PC-9 (cell line): ENCODE measurements around the gene THADA.

Experiments used
- EZH2 ChIP-seq: fragments of 200-600 bp; sonication (generic); IDR thresholded peaks from 2 replicates; pipeline ENCODE4 v1.8.0; 2017; ENCODE audit warnings: antibody characterized with exemption, low read depth
- TF ChIP-seq, protein P1 (sequence below): fragments of 200-600 bp; sonication (generic); conservative IDR thresholded peaks from 2 replicates; pipeline ENCODE4 v1.6.1; 2017; ENCODE audit warnings: mixed run types, antibody characterized with exemption, mild to moderate bottlenecking, moderate library complexity

DNA sequence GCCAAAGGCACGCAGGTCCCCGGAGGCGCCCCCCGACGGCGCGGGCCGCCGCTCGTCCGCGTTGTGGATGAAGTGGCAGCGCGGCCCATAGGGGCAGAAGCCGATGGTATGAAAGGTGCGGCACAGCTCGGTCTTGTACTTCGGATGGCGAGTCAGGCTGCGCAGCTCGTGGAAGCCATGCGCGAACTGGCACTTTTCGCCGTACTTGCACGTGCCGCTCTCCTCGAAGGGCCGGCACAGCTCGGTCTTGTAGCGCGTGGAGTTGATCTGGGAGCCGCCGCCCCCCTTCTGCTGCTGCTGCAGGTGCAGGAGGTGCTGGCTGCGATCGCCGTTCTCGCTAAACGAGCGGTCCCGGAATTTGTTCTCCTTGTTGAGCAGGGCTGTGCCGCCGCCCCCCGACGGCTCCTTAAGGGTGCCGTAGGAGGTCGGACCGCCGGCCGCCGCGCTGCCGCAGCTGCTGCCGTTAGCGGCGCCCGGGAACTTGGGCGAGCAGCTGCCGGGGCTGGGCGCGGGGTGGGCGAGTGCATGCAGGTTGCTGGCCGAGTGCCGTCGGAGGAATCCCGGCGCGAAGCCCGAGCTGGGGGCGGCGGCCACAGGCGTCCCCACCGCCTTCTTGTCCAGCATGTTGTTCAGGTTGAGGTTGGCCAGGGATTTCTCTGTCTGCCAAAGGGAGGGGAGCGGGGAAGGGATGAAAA lies 370.6 kb downstream of the THADA start:
- TF ChIP-seq, protein P1, sequence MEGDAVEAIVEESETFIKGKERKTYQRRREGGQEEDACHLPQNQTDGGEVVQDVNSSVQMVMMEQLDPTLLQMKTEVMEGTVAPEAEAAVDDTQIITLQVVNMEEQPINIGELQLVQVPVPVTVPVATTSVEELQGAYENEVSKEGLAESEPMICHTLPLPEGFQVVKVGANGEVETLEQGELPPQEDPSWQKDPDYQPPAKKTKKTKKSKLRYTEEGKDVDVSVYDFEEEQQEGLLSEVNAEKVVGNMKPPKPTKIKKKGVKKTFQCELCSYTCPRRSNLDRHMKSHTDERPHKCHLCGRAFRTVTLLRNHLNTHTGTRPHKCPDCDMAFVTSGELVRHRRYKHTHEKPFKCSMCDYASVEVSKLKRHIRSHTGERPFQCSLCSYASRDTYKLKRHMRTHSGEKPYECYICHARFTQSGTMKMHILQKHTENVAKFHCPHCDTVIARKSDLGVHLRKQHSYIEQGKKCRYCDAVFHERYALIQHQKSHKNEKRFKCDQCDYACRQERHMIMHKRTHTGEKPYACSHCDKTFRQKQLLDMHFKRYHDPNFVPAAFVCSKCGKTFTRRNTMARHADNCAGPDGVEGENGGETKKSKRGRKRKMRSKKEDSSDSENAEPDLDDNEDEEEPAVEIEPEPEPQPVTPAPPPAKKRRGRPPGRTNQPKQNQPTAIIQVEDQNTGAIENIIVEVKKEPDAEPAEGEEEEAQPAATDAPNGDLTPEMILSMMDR = no peak
- TF ChIP-seq EZH2 = no peak
